NCI-H1105 treated with DMSO at 0.1 percent for 48 hours (cell line): ENCODE data around the gene ACOX1.

ENCODE experiments used
- DNase-seq: peaks from one replicate; lab custom pipeline; 2025; lab: John Stamatoyannopoulos, UW

The ACOX1 gene

GRCh38 chr17:75908201-75908600 is 70.8 kb downstream of the ACOX1 start:
- peak; percentile 75 for DNase-seq

GRCh38 chr17:75906143-75906884 is 72.7 kb downstream of the ACOX1 start:
- no peak for DNase-seq

DNA sequence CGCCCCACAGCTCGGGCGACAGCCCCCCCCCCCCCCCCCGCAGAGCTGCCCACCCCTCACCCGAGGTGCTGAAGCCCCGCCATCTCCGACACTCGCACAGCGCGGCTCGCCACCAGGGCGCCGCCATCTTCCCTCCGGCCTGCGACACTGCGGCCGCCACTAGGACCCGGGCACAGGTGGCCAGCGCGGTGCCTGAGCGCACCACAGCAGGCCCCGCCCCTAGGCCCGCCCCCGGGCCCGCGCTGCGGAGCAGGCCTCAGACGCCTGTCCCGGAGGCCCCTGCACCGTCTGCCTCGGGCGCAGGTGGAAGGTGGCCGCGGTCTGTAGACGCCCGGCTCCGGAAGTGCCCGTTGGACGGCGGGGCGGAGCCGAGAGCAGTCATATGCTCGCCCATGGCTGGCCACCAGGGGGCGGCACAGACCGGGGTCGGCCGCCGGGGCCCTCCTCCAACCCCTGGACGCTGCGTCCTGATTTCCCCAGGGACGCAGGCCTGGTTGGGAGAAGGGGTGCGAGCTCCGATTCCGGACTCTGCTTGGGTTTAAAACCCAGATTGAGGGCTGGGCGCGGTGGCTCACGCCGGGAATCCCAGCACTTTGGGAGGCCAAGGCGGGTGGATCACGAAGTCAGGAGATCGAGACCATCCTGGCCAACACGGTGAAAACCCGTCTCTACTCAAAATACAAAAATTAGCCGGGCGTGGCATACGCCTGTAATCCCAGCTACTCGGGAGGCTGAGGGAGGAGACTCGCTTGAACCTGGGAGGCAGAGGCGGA is 74.0 kb downstream of the ACOX1 start, which contains the start of gene MRPL38:
MRPL38 (minus strand) TSS at position 136 of the 773 bp plus-strand sequence; CDS start at position 127, 9 bp downstream.
- DNase-seq: peak; percentile 93

GRCh38 chr17:75902406-75902805 is 76.6 kb downstream of the ACOX1 start:
- DNase-seq: no peak

GRCh38 chr17:75901727-75902126 is 77.2 kb downstream of the ACOX1 start:
- DNase-seq: no peak

DNA sequence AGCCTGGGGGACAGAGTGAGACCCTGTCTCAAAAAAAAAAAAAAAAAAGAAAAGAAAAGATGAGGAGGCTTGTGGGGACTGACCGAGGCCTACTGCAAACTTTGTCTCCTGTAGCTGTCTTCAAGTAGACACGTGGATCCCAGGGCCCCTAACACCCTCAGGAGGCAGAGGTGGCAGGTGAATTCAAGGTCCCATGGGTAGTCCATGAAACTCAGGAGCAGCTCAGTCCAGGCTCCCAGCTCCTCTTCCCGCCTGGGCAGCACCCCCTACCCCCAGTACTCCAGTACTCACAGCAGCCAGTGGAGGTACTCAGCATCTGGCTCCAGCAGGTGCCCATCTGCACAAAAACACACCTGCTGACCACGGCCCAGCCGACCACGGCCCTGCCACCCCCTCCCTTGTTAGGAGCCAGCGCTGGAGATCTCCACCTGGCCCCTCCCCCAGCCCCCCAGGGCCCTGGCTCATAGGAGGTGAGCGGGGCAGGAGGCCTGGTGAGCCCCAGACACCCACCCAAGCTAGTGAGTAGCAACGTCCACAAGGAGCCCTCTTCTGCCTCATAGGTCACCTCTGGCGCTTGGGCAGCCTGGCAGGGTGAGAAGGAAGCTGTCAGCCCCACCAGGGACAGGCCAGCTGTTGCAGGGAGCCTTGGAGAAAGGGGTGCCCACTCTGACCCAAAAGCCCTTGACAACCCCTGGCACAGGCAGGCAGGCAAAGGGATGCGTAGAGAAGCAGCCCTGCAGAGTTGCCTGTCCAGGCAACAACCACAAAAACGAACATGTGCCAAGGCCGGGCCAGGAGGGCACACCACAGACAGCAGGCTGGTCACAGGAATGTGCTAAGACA is 78.1 kb downstream of the ACOX1 start:
- DNase-seq: no peak

DNA sequence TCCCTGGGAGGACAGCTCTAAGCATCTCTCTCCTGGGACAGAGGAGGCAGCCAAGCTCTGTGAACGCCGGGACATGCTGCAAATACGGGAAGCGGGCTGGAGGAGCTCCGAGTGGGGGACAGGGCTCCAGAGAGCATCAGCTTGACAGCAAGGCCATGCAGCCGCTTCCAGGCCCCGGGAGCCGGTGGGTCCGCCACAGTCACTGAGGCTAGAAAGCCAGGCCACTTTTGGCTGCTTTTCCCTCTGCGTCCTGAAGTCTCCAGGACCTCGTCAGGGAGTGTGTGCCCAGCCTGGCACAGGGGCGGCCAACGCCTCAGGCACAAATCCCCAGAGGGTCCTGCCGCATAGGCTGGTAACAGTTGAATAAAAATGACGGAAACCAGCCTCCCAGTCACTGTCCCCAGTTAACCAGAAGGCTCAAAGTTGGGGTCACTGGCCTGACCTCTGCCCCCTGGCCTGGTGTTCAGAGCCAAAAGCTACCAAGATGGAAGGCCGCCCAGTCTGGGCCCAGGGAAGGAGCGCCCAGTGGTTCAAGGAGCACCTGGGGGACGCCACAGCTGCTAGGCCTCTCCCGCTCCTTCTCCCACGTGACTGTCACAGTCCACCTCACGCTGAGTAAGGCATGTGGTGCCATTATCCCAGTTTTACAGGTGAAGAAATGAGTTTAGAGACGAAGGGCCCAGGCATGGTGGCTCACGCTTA is 79.0 kb downstream of the ACOX1 start:
- no peak for DNase-seq

GRCh38 chr17:75899353-75899752 is 79.6 kb downstream of the ACOX1 start:
- DNase-seq: no peak

GRCh38 chr17:75898791-75899190 is 80.2 kb downstream of the ACOX1 start:
- DNase-seq: no peak

- no peak for DNase-seq
Observed at GRCh38 chr17:75898065-75898464, 80.9 kb downstream of the ACOX1 start.

GRCh38 chr17:75897160-75898019 is 81.6 kb downstream of the ACOX1 start:
- DNase-seq: no peak

DNA sequence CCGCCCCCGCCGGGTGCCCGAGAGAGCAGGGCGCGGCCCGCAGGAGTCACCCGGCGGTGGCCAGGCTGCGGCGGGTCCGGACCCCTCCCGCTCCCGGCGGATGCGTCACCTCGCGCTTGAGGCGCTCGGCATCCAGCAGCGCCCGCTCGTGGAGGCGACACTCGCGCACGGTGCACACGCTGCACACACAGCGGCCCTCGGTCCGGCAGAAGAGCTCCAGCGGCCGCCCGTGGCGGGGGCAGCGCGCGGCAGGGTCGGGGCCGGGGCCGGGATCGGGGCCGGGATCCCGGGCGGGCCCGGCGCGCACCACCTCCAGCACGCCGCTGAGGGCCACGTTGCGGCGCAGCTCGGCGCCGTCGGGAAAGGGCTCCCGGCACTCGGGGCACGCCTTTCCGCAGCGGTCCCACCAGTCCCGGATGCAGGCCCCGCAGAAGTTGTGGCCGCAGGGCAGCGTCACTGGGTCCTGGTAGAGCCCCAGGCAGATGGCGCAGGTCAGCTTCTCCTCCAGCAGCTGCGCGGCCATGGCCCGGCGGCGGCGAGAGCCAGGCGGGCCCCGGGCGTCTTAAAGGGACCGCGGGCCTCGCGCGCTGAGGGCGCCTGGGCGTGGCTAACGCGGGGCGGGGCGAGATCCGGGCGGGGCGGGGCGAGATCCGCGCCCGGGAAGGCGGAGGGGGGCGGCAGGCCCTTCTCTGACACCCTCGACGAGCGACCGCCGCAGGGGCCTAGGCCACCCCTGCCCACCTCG is 82.4 kb downstream of the ACOX1 start, which contains the start of gene TRIM65:
TRIM65 (minus strand) TSS at position 537 of the 745 bp plus-strand sequence; CDS start at position 523, 14 bp downstream.
- peak; percentile 59 for DNase-seq

GRCh38 chr17:75895370-75896155 is 83.4 kb downstream of the ACOX1 start:
- no peak for DNase-seq

- no peak for DNase-seq
Observed at GRCh38 chr17:75894049-75894733, 84.8 kb downstream of the ACOX1 start.

DNA sequence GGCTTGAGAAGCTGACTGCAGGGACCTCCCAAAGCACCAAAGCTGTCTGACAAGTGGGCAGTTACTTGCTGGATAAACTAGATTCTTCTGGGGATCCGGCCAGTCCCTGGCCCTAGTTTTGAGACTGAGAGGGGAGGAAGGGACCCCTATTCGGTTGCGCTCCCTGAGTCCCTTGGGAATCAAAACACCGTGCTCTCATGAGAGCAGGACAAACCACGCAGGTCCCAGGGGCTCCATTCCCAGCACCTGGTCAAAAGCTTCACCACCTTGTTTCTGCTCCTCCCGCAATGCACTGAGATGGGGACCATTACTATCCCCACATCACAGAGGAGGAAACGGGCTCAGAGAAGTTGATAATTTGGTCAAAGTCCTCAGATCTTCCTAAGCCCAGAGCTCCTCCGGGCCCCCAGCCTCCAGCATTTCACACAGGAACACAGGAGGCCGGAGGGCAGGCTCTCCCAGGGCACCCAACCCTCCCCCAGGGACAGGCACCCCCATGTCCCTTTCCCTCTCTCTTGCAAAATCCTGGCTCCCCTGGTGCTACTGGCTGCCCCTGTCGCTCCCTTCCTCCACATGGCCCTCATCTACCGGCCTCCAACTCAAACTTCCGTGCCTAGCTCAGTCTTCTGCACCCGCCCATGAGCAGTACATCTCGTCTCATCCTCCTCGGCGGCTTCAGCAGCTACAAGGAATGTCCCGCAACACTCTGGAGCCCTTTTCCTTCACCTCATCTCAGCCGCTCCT is 85.5 kb downstream of the ACOX1 start:
- no peak for DNase-seq

DNA sequence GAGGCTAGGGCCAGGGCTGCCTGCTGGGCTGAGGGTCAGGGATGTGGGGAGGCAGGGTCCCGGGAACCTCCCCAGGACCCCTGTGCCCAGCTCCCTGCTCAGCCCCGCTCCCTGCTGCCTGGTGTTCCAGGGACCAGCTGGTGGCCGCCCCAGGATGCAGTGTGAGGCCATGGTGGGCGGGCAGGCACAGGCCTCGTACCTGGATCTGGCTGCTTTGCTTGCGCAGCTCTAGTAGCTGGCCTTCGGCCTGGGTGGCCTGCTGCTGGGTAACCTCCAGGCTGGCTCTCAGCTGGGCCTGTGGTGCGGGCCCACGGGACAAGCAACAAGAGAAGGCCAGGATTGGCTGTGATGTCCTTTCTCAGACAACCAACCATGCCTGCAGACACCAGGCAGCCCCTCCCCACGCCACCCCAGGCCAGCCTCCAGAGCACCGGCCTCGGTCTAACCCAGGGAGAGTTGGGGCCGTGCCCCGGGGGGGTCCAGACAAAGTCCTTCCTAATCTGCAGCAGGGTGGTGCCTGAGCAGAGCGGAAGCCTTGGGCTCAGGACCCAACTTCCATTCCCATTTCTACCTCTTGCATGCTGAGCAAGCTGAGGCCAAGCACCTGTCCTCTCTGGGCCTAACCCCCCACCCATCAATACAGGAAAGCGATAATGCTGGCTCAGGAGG is 86.3 kb downstream of the ACOX1 start:
- no peak for DNase-seq
